GM18508 (cell line): ENCODE measurements around the gene MPPE1.

Experiments
- ATAC-seq: cut with Tn5 transposase; IDR thresholded peaks from one replicate; pipeline ENCODE4 v1.9.1; 2021; ENCODE audit warnings: moderate number of reproducible peaks; ENCODE audit not compliant: insufficient read depth, unreplicated experiment

The MPPE1 gene

DNA sequence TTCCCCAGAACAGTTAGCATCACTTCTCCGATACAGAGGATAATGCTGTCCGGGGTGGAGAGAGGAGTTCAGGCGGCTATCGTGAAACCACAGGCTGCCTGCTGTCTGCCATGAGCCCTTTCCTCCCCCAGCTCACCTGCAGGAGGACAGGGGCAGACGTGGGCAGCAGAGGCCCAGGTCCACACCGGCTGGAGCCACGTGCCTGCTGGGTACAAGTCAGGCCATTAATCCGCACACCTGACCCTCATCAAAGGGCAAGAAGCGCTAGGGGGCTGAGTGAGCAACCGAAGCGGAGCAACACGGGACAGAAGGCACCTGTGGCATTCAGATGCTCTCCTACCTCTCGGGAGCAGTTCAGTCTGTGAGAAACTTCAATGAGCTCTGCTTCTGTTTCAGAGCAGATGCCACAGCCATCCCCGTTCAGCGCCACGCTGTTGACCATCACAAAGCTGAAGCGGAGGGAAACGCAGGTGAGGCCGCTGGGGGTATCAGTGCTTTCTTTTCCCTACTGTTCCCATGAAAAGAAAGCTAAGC, 21.5 kb downstream of the MPPE1 start:
- ATAC-seq = no peak

DNA sequence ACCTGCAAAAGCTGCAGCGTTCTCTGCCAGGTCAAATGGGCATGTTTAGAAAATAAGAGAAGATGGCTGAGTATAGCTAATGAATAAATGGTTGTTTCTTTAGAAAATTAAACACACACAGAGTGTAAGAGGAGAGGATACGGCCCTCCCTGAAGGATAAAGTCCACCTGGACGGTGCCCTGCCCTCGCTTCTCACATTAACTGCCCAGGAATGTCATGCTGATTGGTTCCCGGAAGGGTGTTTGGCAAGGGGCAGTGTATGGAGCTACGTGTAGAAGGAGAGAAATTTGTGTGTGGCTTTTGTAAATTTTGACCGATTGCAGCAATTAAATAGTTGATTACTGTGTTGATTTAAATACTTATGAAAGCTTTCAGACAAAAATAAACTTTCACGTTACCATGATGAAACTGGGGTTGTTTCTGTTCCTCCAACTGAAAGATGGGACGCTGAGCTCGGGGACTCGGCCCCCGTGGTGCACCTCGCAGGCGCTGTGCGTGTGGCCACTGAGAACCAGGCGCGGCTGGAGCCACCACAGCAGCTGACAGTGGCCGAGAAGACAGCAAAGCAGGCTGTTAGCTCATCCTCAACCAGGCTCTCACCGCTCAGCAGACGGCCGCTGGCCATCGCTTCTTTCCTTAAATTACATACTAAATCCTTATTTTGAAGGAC, 22.7 kb downstream of the MPPE1 start:
- no peak for ATAC-seq

DNA sequence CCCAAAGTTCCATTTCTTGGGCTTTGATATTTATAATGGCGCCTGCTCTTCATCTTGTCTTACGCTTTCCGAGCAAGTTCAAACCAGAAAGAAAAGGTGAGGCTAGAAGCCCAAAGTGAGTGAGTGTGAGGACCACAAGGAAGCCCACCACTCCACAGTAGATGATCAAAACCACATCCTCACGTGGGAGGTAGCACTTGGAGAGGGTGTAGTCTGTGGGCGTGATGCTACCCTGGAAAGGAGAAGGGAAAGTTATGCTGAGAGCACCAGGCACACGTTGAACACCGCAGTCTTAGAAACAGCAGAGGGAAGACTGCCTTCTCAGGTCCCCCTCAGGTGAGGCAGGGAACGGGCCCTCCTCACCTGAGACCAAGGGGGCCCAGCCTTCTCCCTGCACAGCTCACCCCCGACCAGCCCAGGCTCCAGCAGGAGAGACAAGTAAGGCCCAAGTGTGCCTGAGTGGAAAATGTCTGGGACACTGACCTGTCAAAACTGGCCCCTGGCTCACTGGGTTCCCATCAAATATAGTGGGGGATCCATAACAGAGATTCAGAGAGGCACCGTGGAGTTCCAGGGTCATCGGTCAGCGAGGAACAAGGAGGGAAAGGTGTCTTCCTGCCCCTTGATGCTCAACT, 23.6 kb downstream of the MPPE1 start:
- ATAC-seq = no peak

DNA sequence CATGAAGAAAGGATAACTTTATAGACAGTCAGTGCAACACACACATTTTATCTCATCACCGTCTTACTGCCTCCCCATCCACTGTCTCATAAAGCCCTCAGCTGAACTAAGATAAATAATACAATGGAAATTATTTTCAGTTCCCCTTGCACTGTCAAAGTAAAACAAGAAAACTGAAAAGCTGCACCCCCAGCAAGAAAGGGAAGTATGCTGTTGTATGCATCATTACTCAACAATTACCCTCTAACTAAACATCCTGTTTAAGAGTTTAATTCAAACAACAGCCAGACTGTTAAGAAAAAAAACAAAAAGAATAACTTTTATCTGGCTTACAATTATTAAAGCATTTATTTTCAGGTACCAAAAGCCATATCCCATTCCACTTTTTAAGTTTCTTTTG, 25.0 kb downstream of the MPPE1 start:
- peak; percentile 74 for ATAC-seq

DNA sequence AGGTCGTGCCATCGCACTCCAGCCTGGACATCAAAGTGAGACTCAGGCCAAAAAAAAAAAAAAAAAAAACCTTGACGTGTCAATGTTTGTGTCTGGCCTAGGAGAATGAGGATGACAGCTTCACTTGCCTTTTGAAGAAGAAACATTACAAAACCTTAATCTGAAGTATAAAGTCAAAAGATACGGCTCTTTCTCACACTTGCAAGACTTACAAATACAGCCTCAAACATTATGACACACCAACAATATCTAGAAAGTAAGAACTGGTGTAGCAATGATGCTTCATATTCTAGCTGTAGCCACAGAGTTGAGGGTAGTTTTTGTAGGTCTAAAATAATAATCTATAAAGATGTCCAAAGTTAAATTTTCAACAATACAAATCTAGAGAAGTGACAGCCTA, 25.5 kb downstream of the MPPE1 start:
- ATAC-seq = no peak

DNA sequence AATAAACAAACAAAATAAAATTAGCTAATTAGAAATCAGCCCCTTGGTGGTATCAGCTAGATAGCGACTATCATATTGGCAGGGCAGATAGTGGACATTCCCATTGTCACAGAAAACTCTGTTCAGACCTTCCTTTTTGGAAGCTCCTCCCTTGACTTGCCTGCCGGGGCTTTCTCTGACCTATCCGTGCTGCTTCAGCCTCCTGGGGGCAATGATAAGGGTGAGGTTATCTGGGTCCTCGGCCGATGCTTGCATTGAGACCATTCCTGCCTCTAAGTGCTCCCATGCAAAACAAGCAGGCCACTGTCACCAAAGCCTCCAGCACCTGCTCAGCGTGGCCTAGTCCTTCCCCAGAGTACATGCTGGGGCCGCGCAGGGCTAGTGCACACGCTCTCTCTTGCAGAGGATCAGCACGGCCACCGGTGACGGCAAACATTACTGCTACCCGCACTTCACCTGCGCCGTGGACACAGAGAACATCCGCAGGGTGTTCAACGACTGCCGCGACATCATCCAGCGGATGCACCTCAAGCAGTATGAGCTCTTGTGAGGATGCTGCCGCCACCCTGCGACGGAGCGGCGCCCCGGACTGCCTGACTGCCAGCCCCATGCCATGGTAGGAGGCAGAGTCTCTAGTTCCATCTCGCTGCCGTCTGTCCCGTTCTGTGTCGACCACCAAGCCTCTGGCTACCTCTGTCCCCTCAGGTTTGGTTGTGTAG, 27.4 kb downstream of the MPPE1 start:
- ATAC-seq = no peak

DNA sequence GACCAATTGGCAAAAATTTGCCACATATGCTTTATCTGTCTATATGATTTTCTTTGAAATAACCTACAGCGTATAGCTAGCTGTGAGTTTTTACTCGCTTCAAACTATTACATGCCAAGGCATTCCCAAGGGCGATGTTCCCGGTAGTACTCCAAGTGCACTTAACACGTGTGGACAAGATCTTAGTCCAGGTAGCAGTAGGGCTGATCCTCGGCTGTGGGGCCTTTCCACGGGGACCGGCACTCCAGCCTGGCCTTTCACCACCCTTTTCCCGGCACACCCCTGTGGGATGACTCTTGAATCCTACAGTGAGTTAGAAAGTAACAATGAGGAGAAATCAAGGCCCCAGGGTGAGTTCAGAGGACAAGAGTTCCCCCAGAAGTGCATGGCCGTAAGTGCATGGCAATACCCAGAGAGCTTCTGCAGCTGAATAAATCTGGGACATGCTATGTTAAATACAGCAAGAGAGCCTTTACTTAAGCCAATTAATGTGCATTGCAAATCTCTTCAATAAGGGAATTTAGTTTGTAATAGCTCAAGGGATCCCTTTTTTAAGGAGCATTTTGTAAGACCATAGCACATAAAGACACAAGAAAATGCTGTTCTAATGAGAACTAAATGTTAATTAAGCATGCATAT, 30.5 kb downstream of the MPPE1 start:
- no peak for ATAC-seq

DNA sequence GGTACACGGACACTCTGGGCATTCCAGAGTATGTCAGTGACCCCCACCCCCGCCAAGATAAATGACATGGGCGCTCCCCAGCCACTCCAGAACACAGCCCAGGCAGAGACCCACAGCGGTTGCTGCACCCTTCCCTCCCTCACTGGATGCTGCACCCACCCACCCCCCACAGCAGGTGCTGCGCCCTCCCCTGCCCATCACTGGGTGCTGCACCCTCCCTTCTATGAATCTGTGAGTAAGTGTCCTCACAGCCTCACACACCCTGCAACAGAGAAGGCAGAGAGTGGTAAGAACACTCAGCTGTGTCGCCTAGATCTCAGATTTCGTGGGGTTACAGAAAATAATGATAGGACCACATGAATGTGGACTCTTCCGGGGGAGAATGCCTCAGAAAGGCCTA, 33.4 kb downstream of the MPPE1 start:
- ATAC-seq = no peak

DNA sequence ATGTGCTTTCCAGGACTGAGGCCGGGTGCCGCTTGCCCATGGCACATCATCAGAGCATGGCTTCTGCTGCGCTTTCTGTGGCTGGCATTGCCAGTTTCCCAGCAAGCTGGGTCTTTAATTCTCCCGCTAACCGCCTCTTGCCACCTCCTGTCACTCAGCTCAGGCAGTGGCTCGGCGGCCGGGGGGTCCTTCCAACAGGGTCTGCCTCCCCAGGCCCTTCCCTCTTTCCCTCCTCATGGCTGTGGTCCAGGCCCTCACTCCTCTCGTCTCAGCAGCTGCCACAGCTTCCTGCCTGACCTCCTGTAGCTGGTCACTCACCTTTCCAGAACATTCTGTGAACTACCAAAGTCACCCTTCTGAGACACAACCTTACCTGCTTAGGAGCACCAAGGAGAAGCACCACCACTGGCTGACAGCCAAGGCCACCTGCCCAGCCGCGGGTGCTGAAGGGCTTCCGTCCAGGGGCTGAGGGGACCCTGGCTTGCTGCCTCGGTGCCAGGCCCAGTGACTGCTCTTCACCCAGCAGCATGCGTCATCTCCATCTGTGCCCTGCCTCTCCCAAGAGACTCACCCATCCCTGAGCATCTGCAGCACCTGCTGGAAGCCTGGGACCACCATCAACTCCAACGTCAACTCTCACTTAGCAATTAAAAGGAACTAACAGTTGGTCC, 34.3 kb downstream of the MPPE1 start:
- no peak for ATAC-seq

DNA sequence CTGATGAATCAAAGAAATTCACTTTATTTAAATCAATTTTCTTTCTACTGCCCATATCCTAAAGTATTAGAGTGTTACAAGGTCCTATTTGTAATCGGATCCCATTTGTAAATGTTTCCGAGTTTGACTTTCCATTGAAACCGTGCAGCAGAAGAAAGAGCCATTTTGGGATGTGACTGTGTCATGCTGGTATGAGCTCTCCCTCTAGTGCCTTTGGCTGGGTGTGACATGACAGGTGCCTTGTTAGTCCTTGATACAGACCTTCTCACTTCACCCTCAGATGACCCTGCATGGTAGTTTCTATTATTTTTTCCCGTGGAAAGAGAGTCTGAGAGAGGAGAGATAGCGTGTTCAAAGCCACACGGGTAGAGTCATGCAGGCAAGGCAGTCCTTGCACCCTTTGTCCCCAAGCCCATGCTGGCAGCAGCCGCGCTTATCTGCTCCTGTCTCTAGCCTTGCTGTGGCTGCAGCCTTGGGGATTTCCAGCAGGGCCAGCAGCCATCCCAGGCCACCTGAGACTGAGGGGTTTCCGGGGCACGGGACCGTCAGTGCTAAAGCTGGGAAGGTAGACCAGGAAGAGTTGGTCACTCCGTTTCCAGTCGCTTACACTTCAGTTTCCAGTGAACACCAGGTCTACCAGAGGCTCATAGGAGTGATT, 35.5 kb downstream of the MPPE1 start:
- no peak for ATAC-seq

DNA sequence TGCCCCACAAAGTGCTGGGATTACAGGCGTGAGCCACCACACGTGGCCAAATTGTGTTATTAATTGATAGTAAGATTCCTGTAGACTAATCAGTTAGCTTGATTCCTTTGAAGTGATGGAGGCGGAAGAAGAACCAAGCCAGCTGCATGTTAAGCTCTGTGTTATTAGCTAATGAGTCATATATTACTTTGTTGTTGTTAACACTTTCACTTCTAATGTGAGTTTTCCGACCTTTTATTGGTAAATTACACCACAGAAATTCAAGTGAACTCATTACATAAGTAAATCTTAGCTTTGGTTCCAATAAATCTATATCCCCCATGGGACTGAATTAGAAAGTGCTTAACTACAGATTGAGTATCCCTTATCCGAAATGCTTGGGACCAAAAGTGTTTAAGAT, 36.6 kb downstream of the MPPE1 start:
- ATAC-seq = no peak

DNA sequence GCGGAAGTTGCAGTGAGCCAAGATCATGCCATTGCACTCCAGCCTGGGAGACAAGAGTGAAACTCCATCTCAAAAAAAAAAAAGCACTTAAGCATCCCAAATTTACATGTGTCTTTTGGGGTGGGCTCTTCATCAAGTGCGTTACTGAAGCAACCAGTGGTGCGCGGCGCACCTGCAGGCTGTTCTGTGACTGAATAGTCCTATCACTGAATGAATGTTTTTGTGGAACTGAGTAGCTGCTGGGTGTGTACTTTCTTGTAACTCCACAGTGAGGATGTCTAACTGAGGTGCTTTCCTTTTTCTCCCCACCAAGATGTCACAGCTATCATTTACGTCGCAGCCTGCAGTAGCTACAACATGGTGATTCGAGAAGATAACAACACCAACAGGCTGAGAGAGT, 39.9 kb downstream of the MPPE1 start:
- ATAC-seq = no peak

DNA sequence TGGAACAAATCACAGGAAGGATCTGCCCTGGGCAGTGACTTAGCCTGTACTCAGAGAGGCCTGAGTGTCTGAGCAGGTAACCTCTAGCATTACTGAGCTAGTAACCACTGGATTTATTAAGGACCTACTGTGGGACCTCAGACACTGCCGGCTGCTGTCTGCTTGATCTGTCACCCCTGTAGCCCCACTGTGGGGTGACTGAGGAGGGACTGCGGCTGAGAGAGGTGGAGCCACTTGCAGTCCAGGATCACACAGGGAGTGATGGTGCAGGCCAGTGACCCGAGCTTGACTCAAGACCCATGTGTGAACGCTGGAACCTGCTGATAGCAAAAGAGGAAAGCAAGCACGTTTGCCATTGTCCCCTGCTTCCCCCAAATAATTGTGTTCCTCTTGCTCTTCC, 41.4 kb downstream of the MPPE1 start:
- no peak for ATAC-seq

DNA sequence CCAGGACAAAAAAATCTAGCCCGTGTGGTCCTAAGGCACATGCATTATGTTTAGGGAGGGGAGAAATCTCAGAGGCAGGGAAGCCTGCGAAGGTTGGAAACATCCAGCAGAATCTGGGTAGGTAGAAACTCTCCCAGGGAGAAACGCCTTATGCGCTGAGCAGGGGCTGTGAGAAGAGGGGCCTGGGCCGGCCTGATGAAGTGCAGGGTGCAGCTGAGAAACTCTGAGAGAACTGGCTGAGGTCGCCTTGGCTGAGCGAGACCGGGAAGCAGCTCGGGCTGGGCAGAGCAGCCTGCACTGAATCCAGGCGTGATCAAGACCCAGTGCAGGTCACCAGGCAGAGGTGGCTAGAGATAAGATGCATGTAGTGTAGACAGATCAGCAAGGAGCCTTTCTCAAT, 41.8 kb downstream of the MPPE1 start:
- no peak for ATAC-seq

DNA sequence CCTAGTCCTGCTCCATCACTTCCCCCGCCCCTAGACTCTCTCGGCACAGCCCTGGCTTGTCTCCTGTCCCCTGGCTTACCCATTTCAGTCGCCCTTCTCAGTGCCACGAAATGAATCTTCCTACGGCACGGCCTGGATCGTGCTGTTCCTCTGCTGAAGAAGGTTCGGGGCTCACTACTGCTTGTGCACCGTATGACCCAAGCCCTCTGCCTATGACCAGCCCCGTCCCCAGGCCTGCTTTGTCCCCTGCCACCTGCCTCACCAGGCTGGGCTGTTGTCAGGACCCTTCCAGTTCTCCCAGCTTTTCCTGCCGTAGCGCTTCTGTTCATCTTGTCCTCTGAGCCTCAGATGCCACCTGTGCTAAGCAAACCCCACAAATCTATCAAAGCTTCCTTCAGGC, 43.0 kb downstream of the MPPE1 start:
- no peak for ATAC-seq

DNA sequence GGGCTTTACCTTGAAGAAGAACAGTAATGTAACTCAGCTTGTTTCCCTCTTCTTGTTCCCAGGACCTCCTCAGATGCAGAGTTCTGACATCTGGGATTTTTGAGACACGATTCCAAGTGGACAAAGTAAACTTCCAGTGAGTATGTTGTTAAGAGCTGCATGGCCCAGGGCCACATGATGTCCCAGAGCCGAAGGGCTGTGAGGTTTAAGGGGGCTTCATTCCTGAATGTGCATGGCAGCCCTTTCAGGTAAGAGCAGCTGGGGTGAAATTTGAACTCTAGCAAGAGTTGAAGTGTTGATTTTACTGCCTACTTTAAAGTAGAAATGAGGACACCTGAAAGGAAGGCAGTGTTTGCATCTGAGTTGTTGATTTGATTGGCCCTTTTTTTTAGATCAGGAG, 43.6 kb downstream of the MPPE1 start:
- ATAC-seq = no peak

DNA sequence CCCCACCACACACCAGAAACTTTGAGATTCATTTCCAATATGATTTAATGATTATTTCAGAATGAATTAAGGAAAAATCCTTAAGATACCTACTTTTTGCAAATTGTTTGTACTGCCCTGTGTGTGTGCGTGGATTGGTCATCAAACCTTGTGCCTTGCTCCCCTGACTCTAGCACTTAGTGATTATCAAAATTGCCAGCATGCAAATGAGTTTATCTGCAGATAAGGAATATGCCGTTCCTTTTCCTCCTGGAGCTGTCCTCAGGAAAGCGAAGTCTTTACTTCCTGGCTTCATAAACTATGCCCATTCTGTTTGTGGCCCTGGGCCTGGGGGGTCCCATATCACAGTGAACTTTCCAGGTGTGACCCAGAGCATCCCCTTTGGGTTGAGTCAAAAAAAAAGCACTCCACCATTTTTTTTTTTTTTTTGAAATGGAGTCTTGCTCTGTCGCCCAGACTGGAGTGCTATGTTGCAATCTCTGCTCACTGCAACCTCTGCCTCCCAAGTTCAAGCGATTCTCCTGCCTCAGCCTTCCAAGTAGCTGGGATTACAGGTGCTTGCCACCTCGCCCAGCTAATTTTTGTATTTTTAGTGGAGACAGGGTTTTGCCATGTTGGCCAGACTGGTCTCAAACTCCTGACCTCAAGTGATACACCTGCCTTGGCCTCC, 45.5 kb downstream of the MPPE1 start:
- no peak for ATAC-seq

DNA sequence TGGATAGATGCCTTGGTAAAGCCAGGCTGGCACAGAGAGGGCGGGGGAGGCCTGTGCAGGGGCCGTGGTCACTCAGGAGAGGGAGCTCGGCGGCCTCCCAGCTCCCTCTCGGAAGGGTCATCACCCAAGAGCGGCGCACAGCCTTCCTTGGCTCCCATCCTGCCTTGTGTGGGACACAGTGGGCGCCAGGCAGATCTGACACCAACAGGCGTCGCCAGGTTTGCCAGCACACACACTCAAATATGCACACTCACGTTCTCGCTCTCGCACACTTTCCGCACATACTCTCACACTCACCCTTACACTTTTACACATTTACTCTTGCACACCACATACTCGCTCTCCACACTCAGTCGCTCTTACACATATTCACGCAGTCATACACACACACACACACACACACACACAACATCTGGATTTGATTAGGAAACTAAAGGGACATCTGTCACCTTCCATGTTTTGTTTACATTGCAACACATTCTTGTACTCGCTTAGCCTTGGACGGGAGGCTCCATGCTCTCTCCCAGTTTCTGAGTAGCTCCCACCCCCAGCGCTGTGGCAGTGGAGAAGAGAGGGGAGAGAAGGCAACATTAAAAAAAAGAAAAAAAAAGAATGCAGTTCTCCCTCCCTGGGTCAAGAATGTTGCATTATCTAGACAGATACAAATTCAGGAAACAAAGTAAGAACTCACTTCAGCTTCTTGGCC, 46.4 kb downstream of the MPPE1 start:
- ATAC-seq = no peak
